NT2/D1 (cell line): ENCODE data around the gene CDC42BPA.

Source experiments
- SUZ12 ChIP-seq: IDR thresholded peaks from 2 replicates; pipeline ENCODE4 v1.6.1; 2011; ENCODE audit not compliant: insufficient read length, insufficient read depth; ENCODE audit errors: extremely low read depth
- YY1 ChIP-seq: IDR thresholded peaks from 2 replicates; pipeline ENCODE4 v1.6.1; 2011; ENCODE audit not compliant: insufficient read length, insufficient read depth
- ZNF274 ChIP-seq: IDR thresholded peaks from 2 replicates; pipeline ENCODE4 v1.6.1; 2011; ENCODE audit warnings: mild to moderate bottlenecking, low read depth, low read length

DNA sequence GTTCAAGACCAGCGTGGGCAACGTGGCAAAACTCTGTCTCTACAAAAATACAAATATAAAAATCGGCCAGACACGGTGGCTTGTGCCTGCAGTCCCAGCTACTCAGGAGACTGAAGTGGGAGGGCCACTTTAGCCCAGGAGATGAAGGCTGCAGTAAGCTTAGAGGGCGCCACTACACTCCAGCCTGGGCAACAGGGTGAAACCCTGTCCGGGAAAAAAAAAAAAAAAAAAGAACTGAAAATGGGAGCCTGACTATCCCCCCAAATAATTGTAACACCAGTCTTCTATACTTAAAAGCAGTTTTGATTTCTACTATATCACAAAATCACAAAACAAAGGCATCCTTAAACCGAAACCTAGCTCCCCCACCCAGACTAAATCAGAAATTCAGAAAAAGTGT, 60.3 kb downstream of the CDC42BPA start:
- TF ChIP-seq SUZ12 (no peak), ZNF274 (no peak), YY1 (no peak)
